ENCODE data around the gene COL13A1. TPM values are rescaled to one million over a fixed set of nuclear protein-coding genes. Genes with fewer than 3 reads are reported as not detected.
A peak's percentile ranks its signal among the peaks of the same experiment; 100 is the strongest.

COL13A1 gene
- total RNA-seq, 1 experiment from 2014 or later, result 3.6 TPM

DNA sequence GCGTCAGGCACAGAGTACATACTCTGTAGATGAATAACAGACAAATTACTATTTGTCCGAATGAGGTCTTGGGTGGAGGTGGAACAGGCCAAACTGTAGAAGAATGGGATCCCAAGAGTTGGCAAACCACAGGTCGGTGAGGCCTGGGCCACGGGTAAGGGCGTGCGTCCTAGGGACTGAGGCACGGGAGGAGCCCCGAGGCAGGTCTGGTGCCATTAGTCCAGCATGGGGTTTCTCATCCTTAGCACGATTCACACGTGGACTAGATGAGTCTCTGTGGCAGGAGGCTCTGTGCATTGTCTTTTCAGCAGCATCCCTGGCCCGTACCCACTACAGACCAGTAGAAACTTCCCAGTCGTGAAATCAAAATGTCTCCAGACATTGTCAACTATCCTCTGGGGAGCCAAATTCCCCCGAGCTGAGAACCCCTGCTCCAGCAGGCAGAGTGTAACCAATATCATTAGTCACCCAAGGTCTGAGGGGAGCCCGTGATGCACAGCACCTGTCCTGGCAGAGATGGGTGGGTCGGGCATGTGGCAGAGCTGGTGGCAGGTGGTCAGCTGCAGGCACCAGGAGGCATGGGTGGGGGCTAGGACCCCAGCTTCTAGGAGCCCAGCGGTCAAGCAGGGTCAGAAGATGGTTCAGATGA, 61.3 kb downstream of the COL13A1 start:
- no peak overlapping the region for H3K23ac ChIP-seq (ENCODE audit: insufficient read length, low read depth, low read length)
- no peak overlapping the region for H3K27ac ChIP-seq (ENCODE audit: insufficient read length, low read depth, low read length)
- H3K4ac ChIP-seq (ENCODE audit: low read depth, low read length), result no peak overlapping the region
- TF ChIP-seq, protein P1, sequence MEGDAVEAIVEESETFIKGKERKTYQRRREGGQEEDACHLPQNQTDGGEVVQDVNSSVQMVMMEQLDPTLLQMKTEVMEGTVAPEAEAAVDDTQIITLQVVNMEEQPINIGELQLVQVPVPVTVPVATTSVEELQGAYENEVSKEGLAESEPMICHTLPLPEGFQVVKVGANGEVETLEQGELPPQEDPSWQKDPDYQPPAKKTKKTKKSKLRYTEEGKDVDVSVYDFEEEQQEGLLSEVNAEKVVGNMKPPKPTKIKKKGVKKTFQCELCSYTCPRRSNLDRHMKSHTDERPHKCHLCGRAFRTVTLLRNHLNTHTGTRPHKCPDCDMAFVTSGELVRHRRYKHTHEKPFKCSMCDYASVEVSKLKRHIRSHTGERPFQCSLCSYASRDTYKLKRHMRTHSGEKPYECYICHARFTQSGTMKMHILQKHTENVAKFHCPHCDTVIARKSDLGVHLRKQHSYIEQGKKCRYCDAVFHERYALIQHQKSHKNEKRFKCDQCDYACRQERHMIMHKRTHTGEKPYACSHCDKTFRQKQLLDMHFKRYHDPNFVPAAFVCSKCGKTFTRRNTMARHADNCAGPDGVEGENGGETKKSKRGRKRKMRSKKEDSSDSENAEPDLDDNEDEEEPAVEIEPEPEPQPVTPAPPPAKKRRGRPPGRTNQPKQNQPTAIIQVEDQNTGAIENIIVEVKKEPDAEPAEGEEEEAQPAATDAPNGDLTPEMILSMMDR (conservative IDR thresholded peaks at IDR 0.05), result no peak
- Mint-ChIP-seq H3K4me3 (no peak overlapping the region), H3K27ac (peak overlapping the region in 2 of 3 experiments; percentile 49 to 62; a peak in 2 of 7 replicates), H3K27me3 (ENCODE audit: low read depth) (peaks cover 9% of the 10 kb centered on the region), H3K4me1 (peaks cover 56 to 67% of the 10 kb centered on the region in 2 experiments), H3K9me3 (no peaks in the 10 kb centered on the region), H3K36me3 (ENCODE audit: insufficient read depth in 1 of 3, low read depth in 3 of 3) (no peaks in the 10 kb centered on the region)
- H2AK5ac ChIP-seq (ENCODE audit: insufficient read length, low read length), result no peak overlapping the region
- no peaks in the 10 kb centered on the region for H3K79me1 ChIP-seq (ENCODE audit: insufficient read depth, low read depth, low read length, poor library complexity, severe bottlenecking)
- no peak overlapping the region for H2AFZ ChIP-seq (ENCODE audit: low read length)
- H2BK20ac ChIP-seq (ENCODE audit: low read depth, low read length, poor library complexity, severe bottlenecking), result no peak overlapping the region
- H4K5ac ChIP-seq (ENCODE audit: insufficient read length, low read depth, low read length), result no peak overlapping the region
- DNase-seq, result no peak
- no peak overlapping the region for H4K8ac ChIP-seq (replicated peaks; ENCODE audit: insufficient read length, low read depth, low read length)
- WGBS (ENCODE audit: extremely low coverage, insufficient read length, low lambda C conversion rate), result no CpG with 5 or more reads among the region's 16 CpGs
- no peaks in the 10 kb centered on the region for H4K20me1 ChIP-seq (ENCODE audit: control insufficient read depth, insufficient read depth, insufficient read length)
- no peaks in the 10 kb centered on the region for H3K9me3 ChIP-seq (ENCODE audit: control insufficient read depth, low read depth, low read length)
- peaks cover 8% of the 10 kb centered on the region for H3K4me1 ChIP-seq (ENCODE audit: insufficient read depth, low read length)
- H3K23me2 ChIP-seq (ENCODE audit: insufficient read length, low read depth, low read length, poor library complexity, severe bottlenecking), result peaks cover 2% of the 10 kb centered on the region
- H3K27me3 ChIP-seq (ENCODE audit: insufficient read depth, low read length), result no peaks in the 10 kb centered on the region
- H2BK12ac ChIP-seq (ENCODE audit: insufficient read length, low read depth, low read length), result no peak overlapping the region
- H3K14ac ChIP-seq (ENCODE audit: insufficient read depth, low read length), result no peak overlapping the region; the same call in 1 of the 2 replicates
- no peak overlapping the region for H3K18ac ChIP-seq (ENCODE audit: insufficient read length, low read depth, low read length)
- no peak overlapping the region for H3K56ac ChIP-seq (ENCODE audit: insufficient read length, low read depth, low read length)
- H3T11ph ChIP-seq (ENCODE audit: low read length), result no peak overlapping the region
- no peak overlapping the region for H2BK5ac ChIP-seq (ENCODE audit: insufficient read length, low read length)
- no peaks in the 10 kb centered on the region for H3K79me2 ChIP-seq (ENCODE audit: insufficient read depth, low read length)
- no peak overlapping the region for H3K9ac ChIP-seq (ENCODE audit: extremely low read depth, insufficient read length, low read length)
- no peak overlapping the region for H2BK120ac ChIP-seq (ENCODE audit: low read depth, low read length, poor library complexity, severe bottlenecking)
- no peak overlapping the region for H4K91ac ChIP-seq (ENCODE audit: insufficient read length, low read depth, low read length)
- H3K4me2 ChIP-seq (ENCODE audit: insufficient read depth, insufficient read length, low read length), result no peak overlapping the region
- no peak overlapping the region for H2BK15ac ChIP-seq (ENCODE audit: low read depth, low read length)

Measured in H9 (cell line).